Choroid plexus epithelial cell (primary cell): ENCODE results near the gene QPCTL.
"Not testable (repeated sequence)": the region's sequence is repeated elsewhere in the genome, so short reads cannot be mapped to it uniquely, and the experiment has no call there.

Experiments
- DNase-seq: peaks from one replicate; pipeline ENCODE4 v3.0.0-alpha.2; 2010; ENCODE audit warnings: low read depth
- H3K4me3 ChIP-seq: 2 replicates; pipeline ENCODE4 v1.5.1; 2011; ENCODE audit warnings: low read depth, mild to moderate bottlenecking, control low read depth, low read length, moderate library complexity
- TF ChIP-seq, protein P1 (sequence below): conservative IDR thresholded peaks from 2 replicates; pipeline ENCODE4 v1.5.1; 2011; ENCODE audit warnings: low read depth, mild to moderate bottlenecking, control low read depth, inconsistent platforms, low read length, moderate library complexity

QPCTL gene

DNA sequence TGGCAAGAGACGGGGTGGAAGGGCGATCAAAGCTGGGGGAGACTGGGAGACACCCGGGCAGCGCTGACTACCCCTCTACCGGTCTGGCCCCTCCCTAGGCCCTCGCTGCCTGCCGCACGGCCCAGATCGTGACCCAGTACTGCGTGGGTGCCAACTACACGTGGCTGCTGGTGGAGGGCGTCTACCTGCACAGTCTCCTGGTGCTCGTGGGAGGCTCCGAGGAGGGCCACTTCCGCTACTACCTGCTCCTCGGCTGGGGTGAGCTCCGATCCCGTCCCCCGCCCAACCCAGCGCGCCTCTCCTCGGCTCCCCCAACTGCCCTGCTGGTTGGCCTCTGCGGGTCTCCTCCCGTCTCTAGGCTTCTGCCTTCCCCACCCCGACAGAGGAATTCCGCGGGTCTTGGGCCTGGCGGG is 15.6 kb upstream of the QPCTL start:
- peak overlapping the region; percentile 51 for H3K4me3 ChIP-seq
- no peak for DNase-seq
- TF ChIP-seq, protein P1, sequence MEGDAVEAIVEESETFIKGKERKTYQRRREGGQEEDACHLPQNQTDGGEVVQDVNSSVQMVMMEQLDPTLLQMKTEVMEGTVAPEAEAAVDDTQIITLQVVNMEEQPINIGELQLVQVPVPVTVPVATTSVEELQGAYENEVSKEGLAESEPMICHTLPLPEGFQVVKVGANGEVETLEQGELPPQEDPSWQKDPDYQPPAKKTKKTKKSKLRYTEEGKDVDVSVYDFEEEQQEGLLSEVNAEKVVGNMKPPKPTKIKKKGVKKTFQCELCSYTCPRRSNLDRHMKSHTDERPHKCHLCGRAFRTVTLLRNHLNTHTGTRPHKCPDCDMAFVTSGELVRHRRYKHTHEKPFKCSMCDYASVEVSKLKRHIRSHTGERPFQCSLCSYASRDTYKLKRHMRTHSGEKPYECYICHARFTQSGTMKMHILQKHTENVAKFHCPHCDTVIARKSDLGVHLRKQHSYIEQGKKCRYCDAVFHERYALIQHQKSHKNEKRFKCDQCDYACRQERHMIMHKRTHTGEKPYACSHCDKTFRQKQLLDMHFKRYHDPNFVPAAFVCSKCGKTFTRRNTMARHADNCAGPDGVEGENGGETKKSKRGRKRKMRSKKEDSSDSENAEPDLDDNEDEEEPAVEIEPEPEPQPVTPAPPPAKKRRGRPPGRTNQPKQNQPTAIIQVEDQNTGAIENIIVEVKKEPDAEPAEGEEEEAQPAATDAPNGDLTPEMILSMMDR = no peak

DNA sequence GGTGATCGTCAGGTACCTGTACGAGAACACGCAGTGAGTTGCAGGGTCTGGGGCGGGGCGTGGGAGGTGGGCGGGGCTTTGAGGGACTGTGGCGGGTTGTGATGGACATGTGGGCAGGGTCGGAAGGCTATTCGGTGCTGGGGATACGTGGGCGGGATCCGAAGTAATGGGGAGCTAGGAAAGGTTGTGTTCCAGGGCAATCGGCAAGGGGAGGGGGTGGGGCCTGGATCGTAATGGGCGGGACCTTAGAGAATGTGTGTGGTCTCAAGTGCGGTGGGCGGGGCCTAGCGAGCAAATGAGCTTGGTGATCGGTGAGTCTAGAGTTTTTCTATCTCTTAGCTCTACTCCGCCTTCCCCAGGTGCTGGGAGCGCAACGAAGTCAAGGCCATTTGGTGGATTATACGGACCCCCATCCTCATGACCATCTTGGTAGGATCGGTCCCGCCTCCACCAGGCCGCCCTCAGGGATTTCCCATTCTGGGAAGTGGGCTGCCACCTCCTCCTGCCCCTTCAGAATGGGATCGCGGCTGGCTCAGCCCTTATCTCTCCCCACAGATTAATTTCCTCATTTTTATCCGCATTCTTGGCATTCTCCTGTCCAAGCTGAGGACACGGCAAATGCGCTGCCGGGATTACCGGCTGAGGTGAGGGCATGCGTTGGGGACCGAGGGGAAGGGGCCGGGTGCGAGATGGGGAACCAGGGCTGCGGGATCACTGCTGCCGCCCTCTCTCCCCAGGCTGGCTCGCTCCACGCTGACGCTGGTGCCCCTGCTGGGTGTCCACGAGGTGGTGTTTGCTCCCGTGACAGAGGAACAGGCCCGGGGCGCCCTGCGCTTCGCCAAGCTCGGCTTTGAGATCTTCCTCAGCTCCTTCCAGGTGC is 14.9 kb upstream of the QPCTL start:
- TF ChIP-seq, protein P1 = peak; percentile 29
- DNase-seq = peak; percentile 96
- H3K4me3 ChIP-seq = peak overlapping the region; percentile 51

DNA sequence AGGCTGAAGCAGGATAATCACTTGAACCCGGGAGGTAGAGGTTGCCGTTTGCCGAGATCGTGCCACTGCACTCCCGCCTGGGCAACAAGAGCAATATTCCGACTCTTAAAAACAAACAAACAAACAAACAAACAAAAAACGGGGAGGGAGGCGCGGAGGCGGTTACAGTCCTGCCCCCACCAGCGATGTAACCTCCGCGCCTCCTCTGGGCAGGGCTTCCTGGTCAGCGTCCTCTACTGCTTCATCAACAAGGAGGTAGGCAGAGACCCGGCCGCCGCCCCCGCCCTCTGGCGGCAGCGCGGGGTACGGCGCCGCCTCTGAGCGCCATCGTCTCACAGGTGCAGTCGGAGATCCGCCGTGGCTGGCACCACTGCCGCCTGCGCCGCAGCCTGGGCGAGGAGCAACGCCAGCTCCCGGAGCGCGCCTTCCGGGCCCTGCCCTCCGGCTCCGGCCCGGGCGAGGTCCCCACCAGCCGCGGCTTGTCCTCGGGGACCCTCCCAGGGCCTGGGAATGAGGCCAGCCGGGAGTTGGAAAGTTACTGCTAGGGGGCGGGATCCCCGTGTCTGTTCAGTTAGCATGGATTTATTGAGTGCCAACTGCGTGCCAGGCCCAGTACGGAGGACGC is 11.0 kb upstream of the QPCTL start:
- H3K4me3 ChIP-seq = peak overlapping the region; percentile 46
- TF ChIP-seq, protein P1 = peak; percentile 73
- peak; percentile 83 for DNase-seq

DNA sequence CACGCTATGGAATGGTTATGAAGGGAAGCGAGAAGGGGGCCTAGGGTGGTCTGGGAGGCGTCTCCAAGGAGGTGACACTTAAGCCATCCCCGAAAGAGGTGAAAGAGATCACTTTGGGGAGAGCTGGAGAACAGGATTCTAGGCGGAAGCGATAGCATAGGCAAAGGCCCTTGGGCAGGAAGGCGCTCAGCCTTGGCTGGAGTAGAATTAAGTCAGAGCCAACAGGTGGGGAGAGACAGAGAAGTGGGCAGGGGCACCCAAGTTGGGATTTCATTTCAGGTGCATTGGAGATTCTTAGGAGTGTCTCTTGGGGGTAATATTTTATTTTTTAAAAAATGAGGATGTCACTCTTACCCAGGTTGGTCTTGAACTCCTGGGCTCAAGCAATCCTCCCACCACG is 10.3 kb upstream of the QPCTL start:
- H3K4me3 ChIP-seq = no peak overlapping the region
- TF ChIP-seq, protein P1 = no peak

DNA sequence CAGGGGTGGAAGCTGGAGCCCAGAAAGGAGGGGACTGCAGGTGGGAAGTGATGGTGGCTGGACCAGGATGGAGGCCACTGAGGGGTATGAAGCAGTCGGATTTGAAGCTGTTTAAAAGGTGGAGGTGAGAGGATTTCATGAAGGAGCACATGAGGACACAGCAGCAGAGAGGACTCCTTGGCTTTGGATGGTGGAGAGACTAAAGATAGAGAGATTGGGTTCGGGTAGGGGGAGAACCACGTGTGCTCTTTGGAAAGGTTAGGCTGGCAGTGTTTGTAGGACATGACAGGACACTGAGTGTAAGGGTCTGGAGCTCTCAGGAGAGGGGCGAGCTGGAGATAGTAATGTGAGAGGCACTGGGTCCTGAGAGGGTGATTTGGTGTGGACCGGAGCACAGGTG is 9.6 kb upstream of the QPCTL start:
- TF ChIP-seq, protein P1 = no peak
- no peak overlapping the region for H3K4me3 ChIP-seq
- DNase-seq = no peak

More for the DNA sequence above, 10.3 kb upstream of the QPCTL start:
- no peak for DNase-seq

DNA sequence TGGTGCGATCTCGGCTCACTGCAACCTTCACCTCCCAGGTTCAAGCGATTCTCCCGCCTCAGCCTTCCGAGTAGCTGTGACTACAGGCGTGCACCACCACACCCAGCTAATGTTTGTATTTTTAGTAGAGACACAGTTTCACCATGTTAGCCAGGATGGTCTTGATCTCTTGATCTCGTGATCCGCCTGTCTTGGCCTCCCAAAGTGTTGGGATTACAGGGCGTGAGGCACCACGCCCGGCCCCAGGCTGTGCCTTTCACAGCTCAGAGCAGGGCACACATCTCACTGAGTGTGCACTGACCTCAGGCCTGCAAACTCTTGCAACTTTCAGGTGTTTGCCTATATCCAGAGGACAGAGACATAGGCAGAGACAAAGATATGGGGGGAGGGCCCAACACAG is 7.4 kb upstream of the QPCTL start:
- DNase-seq, H3K4me3 ChIP-seq: not testable (repeated sequence)

DNA sequence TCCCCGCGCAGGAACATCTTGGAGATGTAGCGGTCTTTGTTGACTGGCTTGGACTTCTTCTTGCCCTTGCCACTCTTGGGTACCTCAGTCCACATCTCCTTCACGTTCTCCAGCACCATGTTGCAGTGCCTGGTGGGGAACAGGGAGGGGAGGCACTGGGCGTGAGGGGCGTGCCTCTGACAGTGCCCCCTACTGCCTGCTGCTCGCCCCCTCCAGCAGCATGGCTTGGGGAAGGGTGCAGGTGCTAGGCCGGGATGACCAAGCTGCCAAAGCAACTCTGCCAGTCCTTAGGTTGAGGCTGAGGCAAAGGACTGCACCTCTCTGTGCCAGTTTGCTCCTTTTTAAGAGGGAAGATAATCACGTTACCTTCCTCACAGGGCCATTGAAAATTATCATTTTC is 4.9 kb upstream of the QPCTL start:
- DNase-seq = no peak
- TF ChIP-seq, protein P1 = no peak
- H3K4me3 ChIP-seq = no peak overlapping the region
